ENCODE results near the gene CELSR2.

DNA sequence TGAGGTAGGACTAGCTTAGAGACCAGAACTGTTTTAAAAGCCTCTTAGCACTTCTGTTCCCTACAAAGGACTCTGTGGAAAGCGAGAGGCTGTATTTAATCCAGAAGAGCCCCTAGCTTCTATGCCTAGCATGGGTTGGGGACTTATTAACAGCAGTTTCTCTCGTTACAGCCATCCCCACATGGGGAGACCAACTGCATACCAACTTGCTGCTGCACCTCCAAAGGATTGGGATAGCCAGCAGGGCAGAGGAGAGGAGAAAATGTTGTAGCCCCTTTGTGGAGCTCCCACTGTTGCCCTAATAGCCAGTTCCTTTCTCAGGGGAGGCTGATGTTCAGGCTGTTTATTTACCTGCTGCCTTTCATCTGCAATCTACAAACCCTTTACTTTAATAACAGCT is 11.0 kb upstream of the CELSR2 start:
- TF ChIP-seq, protein P1, sequence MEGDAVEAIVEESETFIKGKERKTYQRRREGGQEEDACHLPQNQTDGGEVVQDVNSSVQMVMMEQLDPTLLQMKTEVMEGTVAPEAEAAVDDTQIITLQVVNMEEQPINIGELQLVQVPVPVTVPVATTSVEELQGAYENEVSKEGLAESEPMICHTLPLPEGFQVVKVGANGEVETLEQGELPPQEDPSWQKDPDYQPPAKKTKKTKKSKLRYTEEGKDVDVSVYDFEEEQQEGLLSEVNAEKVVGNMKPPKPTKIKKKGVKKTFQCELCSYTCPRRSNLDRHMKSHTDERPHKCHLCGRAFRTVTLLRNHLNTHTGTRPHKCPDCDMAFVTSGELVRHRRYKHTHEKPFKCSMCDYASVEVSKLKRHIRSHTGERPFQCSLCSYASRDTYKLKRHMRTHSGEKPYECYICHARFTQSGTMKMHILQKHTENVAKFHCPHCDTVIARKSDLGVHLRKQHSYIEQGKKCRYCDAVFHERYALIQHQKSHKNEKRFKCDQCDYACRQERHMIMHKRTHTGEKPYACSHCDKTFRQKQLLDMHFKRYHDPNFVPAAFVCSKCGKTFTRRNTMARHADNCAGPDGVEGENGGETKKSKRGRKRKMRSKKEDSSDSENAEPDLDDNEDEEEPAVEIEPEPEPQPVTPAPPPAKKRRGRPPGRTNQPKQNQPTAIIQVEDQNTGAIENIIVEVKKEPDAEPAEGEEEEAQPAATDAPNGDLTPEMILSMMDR (IDR thresholded peaks at IDR 0.05): no peak
- no peak for TF ChIP-seq POLR2A (IDR thresholded peaks at IDR 0.05)

Measured in lower leg skin (tissue), 3 donors.